Right lobe of liver (tissue), 6 donors: ENCODE results near the gene PARVA. TPM values are rescaled to one million over a fixed set of nuclear protein-coding genes. Genes with fewer than 3 reads are reported as not detected.

Experiments used
- ATAC-seq, 4 donors: fragments of 200-7000 bp; cut with Tn5 transposase; one replicate each; pipeline ENCODE4 v1.9.1; 2020; ENCODE audit warnings: mild to moderate bottlenecking in 4 of 4, moderate library complexity in 4 of 4
- DNase-seq, 3 donors: peaks; one replicate each; pipeline ENCODE4 v3.0.0-alpha.2; 2020
- H3K27ac ChIP-seq, 3 donors: fragments of 200-600 bp; one replicate each; pipeline ENCODE4 v1.8.0; 2022
- H3K27me3 ChIP-seq, 2 donors: fragments of 200-600 bp; one replicate each; pipeline ENCODE4 v1.8.0; 2022
- H3K36me3 ChIP-seq, 4 donors: fragments of 200-600 bp; sonication (generic) in 1 of 4; one replicate each; pipeline versions ENCODE4 v1.5.1 to v1.8.0; 2017 to 2022; ENCODE audit warnings: control low read depth in 1 of 4
- H3K4me1 ChIP-seq, 4 donors: fragments of 200-600 bp; sonication (generic) in 1 of 4; one replicate each; pipeline versions ENCODE4 v1.5.1 to v1.8.0; 2017 to 2022; ENCODE audit warnings: control low read depth in 1 of 4
- H3K4me3 ChIP-seq, 3 donors: fragments of 200-600 bp; one replicate each; pipeline ENCODE4 v1.8.0; 2022
- H3K9me3 ChIP-seq, 4 donors: fragments of 200-600 bp; sonication (generic) in 1 of 4; one replicate each; pipeline versions ENCODE4 v1.5.1 to v1.8.0; 2017 to 2022; ENCODE audit warnings: control low read depth in 1 of 4
- POLR2A ChIP-seq: fragments of 450-650 bp; IDR thresholded peaks from one replicate; pipeline ENCODE4 v1.6.1; 2017; ENCODE audit warnings: antibody characterized with exemption, mild to moderate bottlenecking
- WGBS: methylation state at CpG from one replicate; pipeline ENCODE4 v1.1.6; 2018; ENCODE audit warnings: low coverage, low lambda C conversion rate; ENCODE audit not compliant: insufficient coverage; ENCODE audit errors: missing lambda C conversion rate; 5-methylcytosine and 5-hydroxymethylcytosine counted together
- intact Hi-C, 2 donors: fragments of 100-400 bp; cut with DNase I; formaldehyde crosslinking; loops; one replicate each; pipeline versions ENCODE4 v1.11.2 to v1.14.1; 2022
- total RNA-seq, 6 experiments: library from RNA; depleted of rRNA in 2 of 6; stranded (reverse); fragments of >200 nt in 2 of 6; fragmentation: NEBNext Ultra II Directional in 3 of 6; extraction: Animal tissue kit (Norgen Biotek cat#: 25700) in 3 of 6; gene quantifications; one replicate each; pipeline versions ENCODE4 v1.1.0 to v1.2.4, GENCODE V29; 2016 to 2023
- TF ChIP-seq, protein P1 (sequence below), 4 donors: fragments of 200-600 bp in 3 of 4; fragments of 450-650 bp in 1 of 4; IDR thresholded peaks; one replicate each; pipeline versions ENCODE4 v1.5.1 to v1.8.0; 2016 to 2022; ENCODE audit warnings: antibody characterized with exemption in 4 of 4, mild to moderate bottlenecking in 2 of 4
- donor health status: DM: no; HTN: yes; CAD: no.
- donor health status: DM: no; HTN: no; CAD: no.
- donor health status: DM: no; HTN: no; CAD: no.
- donor health status: DM: no; HTN: yes; CAD: no.
- donor health status: DM: no; HTN: yes; CAD: no.

Gene PARVA
- total RNA-seq, 6 experiments from 2014 or later, result 11.1 to 27.5 (median 21.8) TPM

GRCh38 chr11:12512826-12513395 is 135.5 kb downstream of the PARVA start:
- intact Hi-C loops, result no loop called here
- Histone ChIP-seq H3K4me1 (no peaks in the 10 kb centered on the region), H3K4me3 (no peak overlapping the region), H3K27ac (no peak overlapping the region), H3K9me3 (no peaks in the 10 kb centered on the region), H3K27me3 (no peaks in the 10 kb centered on the region), H3K36me3 (no peaks in the 10 kb centered on the region)
- DNase-seq (no peak), ATAC-seq (no peak)
- 80% methylated on average over 5 of the region's 9 CpGs for WGBS
- no peak for TF ChIP-seq POLR2A
- TF ChIP-seq, protein P1, sequence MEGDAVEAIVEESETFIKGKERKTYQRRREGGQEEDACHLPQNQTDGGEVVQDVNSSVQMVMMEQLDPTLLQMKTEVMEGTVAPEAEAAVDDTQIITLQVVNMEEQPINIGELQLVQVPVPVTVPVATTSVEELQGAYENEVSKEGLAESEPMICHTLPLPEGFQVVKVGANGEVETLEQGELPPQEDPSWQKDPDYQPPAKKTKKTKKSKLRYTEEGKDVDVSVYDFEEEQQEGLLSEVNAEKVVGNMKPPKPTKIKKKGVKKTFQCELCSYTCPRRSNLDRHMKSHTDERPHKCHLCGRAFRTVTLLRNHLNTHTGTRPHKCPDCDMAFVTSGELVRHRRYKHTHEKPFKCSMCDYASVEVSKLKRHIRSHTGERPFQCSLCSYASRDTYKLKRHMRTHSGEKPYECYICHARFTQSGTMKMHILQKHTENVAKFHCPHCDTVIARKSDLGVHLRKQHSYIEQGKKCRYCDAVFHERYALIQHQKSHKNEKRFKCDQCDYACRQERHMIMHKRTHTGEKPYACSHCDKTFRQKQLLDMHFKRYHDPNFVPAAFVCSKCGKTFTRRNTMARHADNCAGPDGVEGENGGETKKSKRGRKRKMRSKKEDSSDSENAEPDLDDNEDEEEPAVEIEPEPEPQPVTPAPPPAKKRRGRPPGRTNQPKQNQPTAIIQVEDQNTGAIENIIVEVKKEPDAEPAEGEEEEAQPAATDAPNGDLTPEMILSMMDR (IDR thresholded peaks at IDR 0.05), result no peak

DNA sequence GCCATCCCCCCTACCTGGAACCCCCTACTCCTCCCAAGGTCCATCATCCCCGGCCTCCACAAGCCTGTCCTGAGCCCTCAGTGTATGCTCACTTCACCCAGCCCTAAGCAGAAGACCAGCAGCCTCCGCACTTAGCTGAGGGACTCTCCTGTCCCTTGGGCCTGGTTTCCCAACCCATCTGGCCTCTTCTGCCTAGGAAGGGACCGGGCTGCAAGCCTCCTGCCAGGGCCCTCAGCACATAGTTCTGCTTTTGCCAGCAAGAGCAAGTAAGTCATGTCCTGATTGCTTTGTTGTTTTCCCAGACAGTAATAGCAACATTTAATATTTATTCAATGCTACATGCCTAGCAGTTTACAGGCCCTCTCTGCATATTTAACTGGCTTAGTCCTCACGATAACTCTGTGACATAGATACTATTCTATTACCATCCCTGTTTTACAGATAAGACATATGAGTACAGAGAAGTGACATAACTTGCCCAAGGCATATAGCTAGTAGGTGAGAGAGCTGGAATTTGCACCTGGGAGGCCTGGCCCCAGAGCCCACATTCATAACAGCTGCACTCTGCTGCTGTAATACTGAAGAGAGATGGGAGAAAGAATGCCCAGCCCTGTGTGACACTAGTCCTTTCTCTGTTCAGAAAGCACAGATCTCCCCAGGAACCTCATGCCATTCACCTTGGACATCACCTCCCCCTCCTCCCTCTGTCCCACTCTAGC is 139.2 kb downstream of the PARVA start:
- H3K4me3 ChIP-seq, result no peak overlapping the region
- intact Hi-C loops, result no loop called here
- H3K4me1 ChIP-seq, result no peaks in the 10 kb centered on the region
- no peak for TF ChIP-seq POLR2A
- TF ChIP-seq, protein P1 (IDR thresholded peaks at IDR 0.05), result no peak
- H3K27me3 ChIP-seq, result no peaks in the 10 kb centered on the region
- H3K36me3 ChIP-seq, result no peaks in the 10 kb centered on the region
- H3K27ac ChIP-seq, result no peak overlapping the region
- DNase-seq (no peak), ATAC-seq (no peak)
- WGBS, result 81% methylated on average over 3 of the region's 4 CpGs
- H3K9me3 ChIP-seq, result no peaks in the 10 kb centered on the region

GRCh38 chr11:12517306-12517705 is 139.9 kb downstream of the PARVA start:
- H3K4me3 ChIP-seq, result no peak overlapping the region
- H3K36me3 ChIP-seq, result no peaks in the 10 kb centered on the region
- H3K4me1 ChIP-seq, result no peaks in the 10 kb centered on the region
- no peaks in the 10 kb centered on the region for H3K27me3 ChIP-seq
- intact Hi-C loops, result no loop called here
- TF ChIP-seq, protein P1 (IDR thresholded peaks at IDR 0.05), result no peak
- no peak for TF ChIP-seq POLR2A
- no CpG with 5 or more reads among the region's 4 CpGs for WGBS
- no peak for DNase-seq
- no peaks in the 10 kb centered on the region for H3K9me3 ChIP-seq
- no peak for ATAC-seq
- H3K27ac ChIP-seq, result no peak overlapping the region

GRCh38 chr11:12517741-12518140 is 140.4 kb downstream of the PARVA start:
- Histone ChIP-seq H3K4me3 (no peak overlapping the region), H3K9me3 (no peaks in the 10 kb centered on the region), H3K36me3 (no peaks in the 10 kb centered on the region), H3K27me3 (no peaks in the 10 kb centered on the region), H3K27ac (no peak overlapping the region), H3K4me1 (no peaks in the 10 kb centered on the region)
- intact Hi-C loops, result no loop called here
- no peak for TF ChIP-seq POLR2A
- TF ChIP-seq, protein P1 (IDR thresholded peaks at IDR 0.05), result no peak
- ATAC-seq, result no peak
- no CpG with 5 or more reads among the region's 4 CpGs for WGBS
- DNase-seq, result no peak
